Measurements from ENCODE around the gene AFAP1. TPM values are rescaled to one million over a fixed set of nuclear protein-coding genes. Genes with fewer than 3 reads are reported as not detected.

AFAP1 gene
- total RNA-seq, 1 experiment from 2014 or later = 94.7 TPM

GRCh38 chr4:7892212-7893019 is 47.2 kb downstream of the AFAP1 start:
- POLR2A ChIA-PET = no interaction called here
- peaks cover 80% of the 10 kb centered on the region for H3K4me1 ChIP-seq (ENCODE audit: control insufficient read depth, insufficient read depth, low read length)
- 0 out of 2 replicates have a peak, but pooled peaks have one; percentile 28 for TF ChIP-seq POLR2AphosphoS5 (IDR thresholded peaks at IDR 0.05; ENCODE audit: low read depth, low read length)
- no peak for TF ChIP-seq CTCF (IDR thresholded peaks at IDR 0.05)
- TF ChIP-seq TCF7L2 (IDR thresholded peaks at IDR 0.05; ENCODE audit: low read depth, low read length) = 0 out of 2 replicates have a peak, but pooled peaks have one; percentile 36
- TF ChIP-seq REST (IDR thresholded peaks at IDR 0.05; ENCODE audit: insufficient read depth in 1 of 2, low read depth in 2 of 2, low read length in 1 of 2) = no peak
- H3K27ac ChIP-seq (ENCODE audit: low read length) = peak overlapping the region; percentile 96
- CTCF ChIA-PET = no interaction called here
- in situ Hi-C loops (cut with HindIII; ENCODE audit: low pct_unique_long_range_greater_than_20kb, low sequenced_read_pairs) = no loop called here
- no peaks in the 10 kb centered on the region for H3K36me3 ChIP-seq (ENCODE audit: control insufficient read depth, insufficient read depth, low read length)
- peak; percentile 48 for ATAC-seq
- no peak overlapping the region for H3K4me3 ChIP-seq (ENCODE audit: low read depth in 2 of 2, low read length in 2 of 2)
- intact Hi-C loops (cut with micrococcal nuclease; ENCODE audit: unreplicated experiment) = no loop called here
- peaks cover 6% of the 10 kb centered on the region; the same call in 1 of the 2 replicates for H3K9me3 ChIP-seq (ENCODE audit: control insufficient read depth, insufficient read depth, low read depth, low read length)
- DNase-seq (ENCODE audit: low read depth, low spot score) = no peak
- H3K27me3 ChIP-seq (ENCODE audit: control insufficient read depth, insufficient read depth, low read length) = no peaks in the 10 kb centered on the region
- BruUV-seq (replicated peaks) = no TSS peak

- H3K4me1 ChIP-seq (ENCODE audit: control insufficient read depth, insufficient read depth, low read length) = peaks cover 80% of the 10 kb centered on the region
- in situ Hi-C loops (cut with HindIII; ENCODE audit: low pct_unique_long_range_greater_than_20kb, low sequenced_read_pairs) = no loop called here
- H3K27me3 ChIP-seq (ENCODE audit: control insufficient read depth, insufficient read depth, low read length) = no peaks in the 10 kb centered on the region
- H3K4me3 ChIP-seq (ENCODE audit: low read depth in 2 of 2, low read length in 2 of 2) = no peak overlapping the region
- no peaks in the 10 kb centered on the region for H3K36me3 ChIP-seq (ENCODE audit: control insufficient read depth, insufficient read depth, low read length)
- BruUV-seq (replicated peaks) = TSS peak; percentile 57
- DNase-seq (ENCODE audit: low read depth, low spot score) (no peak), ATAC-seq (peak; percentile 69)
- TF ChIP-seq POLR2AphosphoS5 (IDR thresholded peaks at IDR 0.05; ENCODE audit: low read depth, low read length) (peak; percentile 61; the same call in 1 of the 2 replicates), SIN3A (IDR thresholded peaks at IDR 0.05; ENCODE audit: borderline replicate concordance, insufficient read depth, low read depth, low read length) (no peak)
- peak overlapping the region; percentile 96 for H3K27ac ChIP-seq (ENCODE audit: low read length)
- H3K9me3 ChIP-seq (ENCODE audit: control insufficient read depth, insufficient read depth, low read depth, low read length) = peaks cover 6% of the 10 kb centered on the region; the same call in 1 of the 2 replicates
- ChIA-PET POLR2A (no interaction called here), CTCF (no interaction called here)
- intact Hi-C loops (cut with micrococcal nuclease; ENCODE audit: unreplicated experiment) = no loop called here
Observed at GRCh38 chr4:7890635-7891393, 48.8 kb downstream of the AFAP1 start.
